ENCODE measurements around the gene PLEKHA5. TPM values are rescaled to one million over a fixed set of nuclear protein-coding genes. Genes with fewer than 3 reads are reported as not detected.

The PLEKHA5 gene
- total and polyA plus RNA-seq, 3 experiments from 2014 or later = 5.5 to 8.6 (median 5.7) TPM

GRCh38 chr12:19177754-19178153 lies 48.2 kb downstream of the PLEKHA5 start:
- Histone ChIP-seq H3K4me1 (ENCODE audit: insufficient read depth, low read length) (no peaks in the 10 kb centered on the region), H3K27me3 (ENCODE audit: insufficient read depth, low read length, poor library complexity, severe bottlenecking) (no peaks in the 10 kb centered on the region), H3K36me3 (ENCODE audit: insufficient read depth, low read length) (no peaks in the 10 kb centered on the region), H3K4me3 (ENCODE audit: low read length) (no peak overlapping the region), H3K9me3 (ENCODE audit: low read length) (no peaks in the 10 kb centered on the region), H3K27ac (ENCODE audit: low read depth, low read length) (no peak overlapping the region)
- no peaks in the 10 kb centered on the region for H3K27me3 Mint-ChIP-seq
- no peaks in the 10 kb centered on the region for H3K36me3 Mint-ChIP-seq
- no peak overlapping the region for H3K4me3 Mint-ChIP-seq
- H3K4me1 Mint-ChIP-seq = no peaks in the 10 kb centered on the region
- H3K9me3 Mint-ChIP-seq = no peaks in the 10 kb centered on the region
- CTCF ChIA-PET = no interaction called here
- POLR2A ChIA-PET = no interaction called here
- DNase-seq = no peak
- no peak overlapping the region for H3K27ac Mint-ChIP-seq

GRCh38 chr12:19179986-19180385 lies 50.5 kb downstream of the PLEKHA5 start:
- DNase-seq = no peak
- H3K9me3 ChIP-seq (ENCODE audit: low read length) = no peaks in the 10 kb centered on the region
- no peaks in the 10 kb centered on the region for H3K27me3 Mint-ChIP-seq
- no peaks in the 10 kb centered on the region for H3K36me3 ChIP-seq (ENCODE audit: insufficient read depth, low read length)
- ChIA-PET POLR2A (no interaction called here), CTCF (no interaction called here)
- no peak overlapping the region for H3K4me3 Mint-ChIP-seq
- H3K4me3 ChIP-seq (ENCODE audit: low read length) = no peak overlapping the region
- no peaks in the 10 kb centered on the region for H3K36me3 Mint-ChIP-seq
- H3K4me1 Mint-ChIP-seq = no peaks in the 10 kb centered on the region
- H3K4me1 ChIP-seq (ENCODE audit: insufficient read depth, low read length) = no peaks in the 10 kb centered on the region
- H3K27ac ChIP-seq (ENCODE audit: low read depth, low read length) = no peak overlapping the region
- H3K9me3 Mint-ChIP-seq = no peaks in the 10 kb centered on the region
- H3K27ac Mint-ChIP-seq = no peak overlapping the region
- no peaks in the 10 kb centered on the region for H3K27me3 ChIP-seq (ENCODE audit: insufficient read depth, low read length, poor library complexity, severe bottlenecking)

- POLR2A ChIA-PET = no interaction called here
- Histone ChIP-seq H3K36me3 (ENCODE audit: insufficient read depth, low read length) (no peaks in the 10 kb centered on the region), H3K27me3 (ENCODE audit: insufficient read depth, low read length, poor library complexity, severe bottlenecking) (no peaks in the 10 kb centered on the region), H3K4me3 (ENCODE audit: low read length) (no peak overlapping the region), H3K9me3 (ENCODE audit: low read length) (no peaks in the 10 kb centered on the region), H3K4me1 (ENCODE audit: insufficient read depth, low read length) (no peaks in the 10 kb centered on the region), H3K27ac (ENCODE audit: low read depth, low read length) (no peak overlapping the region)
- no peaks in the 10 kb centered on the region for H3K36me3 Mint-ChIP-seq
- H3K4me3 Mint-ChIP-seq = no peak overlapping the region
- no peaks in the 10 kb centered on the region for H3K9me3 Mint-ChIP-seq
- no peaks in the 10 kb centered on the region for H3K27me3 Mint-ChIP-seq
- peak overlapping the region in 1 of 8 donors; percentile 36 for H3K27ac Mint-ChIP-seq
- no peak for DNase-seq
- CTCF ChIA-PET = no interaction called here
- H3K4me1 Mint-ChIP-seq = peaks cover 0 to 3% (median 0%) of the 10 kb centered on the region in 3 donors
Observed at GRCh38 chr12:19181666-19182426, 52.3 kb downstream of the PLEKHA5 start.

- Histone ChIP-seq H3K9me3 (ENCODE audit: low read length) (no peaks in the 10 kb centered on the region), H3K36me3 (ENCODE audit: insufficient read depth, low read length) (no peaks in the 10 kb centered on the region), H3K4me1 (ENCODE audit: insufficient read depth, low read length) (no peaks in the 10 kb centered on the region), H3K27me3 (ENCODE audit: insufficient read depth, low read length, poor library complexity, severe bottlenecking) (no peaks in the 10 kb centered on the region), H3K27ac (ENCODE audit: low read depth, low read length) (no peak overlapping the region), H3K4me3 (ENCODE audit: low read length) (no peak overlapping the region)
- H3K36me3 Mint-ChIP-seq = no peaks in the 10 kb centered on the region
- ChIA-PET CTCF (no interaction called here), POLR2A (no interaction called here)
- no peaks in the 10 kb centered on the region for H3K9me3 Mint-ChIP-seq
- H3K4me3 Mint-ChIP-seq = no peak overlapping the region
- no peak for DNase-seq
- no peak overlapping the region for H3K27ac Mint-ChIP-seq
- H3K4me1 Mint-ChIP-seq = peaks cover 0 to 5% (median 0%) of the 10 kb centered on the region in 3 donors
- no peaks in the 10 kb centered on the region for H3K27me3 Mint-ChIP-seq
Observed at GRCh38 chr12:19183121-19183838, 53.7 kb downstream of the PLEKHA5 start.

GRCh38 chr12:19185262-19185929 lies 55.9 kb downstream of the PLEKHA5 start:
- peaks cover 0 to 5% (median 0%) of the 10 kb centered on the region in 3 donors for H3K4me1 Mint-ChIP-seq
- no peaks in the 10 kb centered on the region for H3K9me3 ChIP-seq (ENCODE audit: low read length)
- H3K4me3 ChIP-seq (ENCODE audit: low read length) = no peak overlapping the region
- H3K27me3 Mint-ChIP-seq = no peaks in the 10 kb centered on the region
- POLR2A ChIA-PET = no interaction called here
- no peaks in the 10 kb centered on the region for H3K36me3 ChIP-seq (ENCODE audit: insufficient read depth, low read length)
- no peak overlapping the region for H3K27ac ChIP-seq (ENCODE audit: low read depth, low read length)
- H3K9me3 Mint-ChIP-seq = no peaks in the 10 kb centered on the region
- no peaks in the 10 kb centered on the region for H3K36me3 Mint-ChIP-seq
- no peak for DNase-seq
- no peaks in the 10 kb centered on the region for H3K4me1 ChIP-seq (ENCODE audit: insufficient read depth, low read length)
- H3K27ac Mint-ChIP-seq = no peak overlapping the region
- CTCF ChIA-PET = interaction anchor here (0.6 to 1.3 kb wide), 2 partner anchors 88 to 96 kb away, joined by 4 read pairs; no protein-coding TSS in a partner anchor
- no peak overlapping the region for H3K4me3 Mint-ChIP-seq
- H3K27me3 ChIP-seq (ENCODE audit: insufficient read depth, low read length, poor library complexity, severe bottlenecking) = no peaks in the 10 kb centered on the region

GRCh38 chr12:19186722-19187661 lies 57.5 kb downstream of the PLEKHA5 start:
- Mint-ChIP-seq H3K4me3 (no peak overlapping the region), H3K27ac (peak overlapping the region in 1 of 8 donors; percentile 19), H3K36me3 (no peaks in the 10 kb centered on the region), H3K9me3 (no peaks in the 10 kb centered on the region), H3K4me1 (peaks cover 0 to 5% (median 0%) of the 10 kb centered on the region in 3 donors), H3K27me3 (no peaks in the 10 kb centered on the region)
- H3K27me3 ChIP-seq (ENCODE audit: insufficient read depth, low read length, poor library complexity, severe bottlenecking) = no peaks in the 10 kb centered on the region
- ChIA-PET CTCF (interaction anchor here (0.7 to 1.5 kb wide), 5 partner anchors 10 to 326 kb away, joined by 3 to 7 read pairs (median 4); no protein-coding TSS in a partner anchor), POLR2A (no interaction called here)
- peak in 2 of 5 donors; percentile 6 to 8 for DNase-seq
- no peak overlapping the region for H3K4me3 ChIP-seq (ENCODE audit: low read length)
- H3K27ac ChIP-seq (ENCODE audit: low read depth, low read length) = no peak overlapping the region
- H3K9me3 ChIP-seq (ENCODE audit: low read length) = no peaks in the 10 kb centered on the region
- H3K36me3 ChIP-seq (ENCODE audit: insufficient read depth, low read length) = no peaks in the 10 kb centered on the region
- H3K4me1 ChIP-seq (ENCODE audit: insufficient read depth, low read length) = no peaks in the 10 kb centered on the region

GRCh38 chr12:19189522-19189921 lies 60.0 kb downstream of the PLEKHA5 start:
- Mint-ChIP-seq H3K4me3 (no peak overlapping the region), H3K36me3 (no peaks in the 10 kb centered on the region), H3K27ac (peak overlapping the region in 2 of 8 donors; percentile 39 to 51), H3K4me1 (peaks cover 0 to 5% (median 0%) of the 10 kb centered on the region in 3 donors), H3K27me3 (no peaks in the 10 kb centered on the region), H3K9me3 (no peaks in the 10 kb centered on the region)
- Histone ChIP-seq H3K4me1 (ENCODE audit: insufficient read depth, low read length) (no peaks in the 10 kb centered on the region), H3K9me3 (ENCODE audit: low read length) (no peaks in the 10 kb centered on the region), H3K27ac (ENCODE audit: low read depth, low read length) (no peak overlapping the region), H3K36me3 (ENCODE audit: insufficient read depth, low read length) (no peaks in the 10 kb centered on the region), H3K4me3 (ENCODE audit: low read length) (no peak overlapping the region), H3K27me3 (ENCODE audit: insufficient read depth, low read length, poor library complexity, severe bottlenecking) (no peaks in the 10 kb centered on the region)
- ChIA-PET CTCF (interaction anchor here (2.1 kb wide), 1 partner anchor 10 kb away, joined by 7 read pairs; no protein-coding TSS in a partner anchor), POLR2A (no interaction called here)
- no peak for DNase-seq
